Stimulated activated CD8-positive, alpha-beta memory T cell treated with anti-CD3 and anti-CD28 coated beads, Interleukin-12 subunit alpha, Interleukin-12 subunit beta, amount 100 ng/mL, for 1 hour (primary cell): ENCODE measurements around the gene DMC1.
"Not testable (repeated sequence)": the region's sequence is repeated elsewhere in the genome, so short reads cannot be mapped to it uniquely, and the experiment has no call there.

Experiments
- DNase-seq: peaks from one replicate; pipeline ENCODE4 v3.0.0-alpha.2; 2020; ENCODE audit warnings: low read depth

The DMC1 gene

GRCh38 chr22:38501797-38502672, 67.9 kb downstream of the DMC1 start:
- DNase-seq: no peak

- no peak for DNase-seq
These were observed 72.1 kb downstream of the DMC1 start for GRCh38 chr22:38497869-38498268.

DNA sequence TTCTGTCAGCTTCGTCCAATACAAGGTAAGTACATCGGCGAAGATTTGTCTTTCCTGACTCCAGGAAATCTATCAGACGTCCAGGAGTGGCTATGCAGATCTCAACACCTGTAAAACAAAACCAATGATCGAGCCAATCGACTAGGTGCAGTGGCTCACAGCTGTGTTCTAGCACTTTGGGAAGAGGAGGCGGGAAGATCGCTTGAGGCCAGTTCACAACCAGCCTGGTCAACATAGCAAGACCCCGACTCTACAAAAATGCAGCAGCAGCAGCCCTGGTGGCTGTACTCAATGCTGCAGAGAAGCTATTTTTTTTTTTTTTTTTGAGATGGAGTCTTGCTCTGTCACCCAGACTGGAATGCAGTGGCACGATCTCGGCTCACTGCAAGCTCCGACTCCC, 75.0 kb downstream of the DMC1 start:
- no peak for DNase-seq

DNA sequence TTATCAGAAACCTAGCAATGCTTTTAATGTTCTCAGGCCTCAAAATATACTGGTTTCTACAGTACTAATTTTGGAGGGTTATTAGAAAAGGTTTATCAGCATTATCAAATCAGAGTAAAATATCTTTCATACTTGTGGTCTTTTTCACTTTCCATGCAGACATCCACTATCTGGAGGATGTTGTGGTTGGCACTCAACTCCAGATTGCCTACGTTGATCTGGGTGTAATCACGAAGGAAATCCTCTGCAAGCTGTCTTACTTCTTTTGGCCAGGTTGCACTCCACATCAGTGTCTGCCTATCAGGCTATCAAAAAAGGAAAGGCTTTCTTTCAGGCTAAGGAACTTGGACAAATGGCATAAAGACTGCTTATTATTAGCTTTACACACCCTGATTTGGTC, 75.5 kb downstream of the DMC1 start:
- DNase-seq: no peak

DNA sequence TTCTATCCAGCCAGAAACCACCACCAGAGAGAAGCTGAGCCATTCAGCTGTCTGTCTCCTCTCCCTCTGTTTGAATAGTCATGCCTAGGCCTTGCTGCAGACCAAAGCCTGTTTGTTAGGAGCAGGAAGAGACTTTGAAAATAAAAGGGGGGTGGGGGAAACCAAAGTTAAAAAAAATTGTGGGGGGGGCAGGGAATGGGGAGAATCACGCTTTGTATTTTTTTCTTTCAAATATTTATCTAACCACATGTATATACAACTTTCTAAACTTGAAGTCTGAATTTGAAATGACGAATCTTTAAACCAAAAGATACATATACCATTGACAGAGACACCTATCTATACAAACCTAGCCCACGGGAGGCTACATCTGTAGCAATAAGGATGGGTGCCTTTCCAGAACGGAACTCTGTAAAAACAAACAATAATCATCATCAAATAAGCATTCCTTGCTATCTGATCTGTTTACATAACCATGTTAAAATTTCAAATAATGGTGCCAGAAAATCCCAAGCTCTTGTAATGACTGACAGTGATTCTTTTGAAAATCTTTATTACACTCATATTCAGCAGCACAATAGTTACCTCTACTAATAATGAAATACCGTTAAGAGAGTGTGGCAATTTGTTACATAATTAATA, 78.2 kb downstream of the DMC1 start:
- no peak for DNase-seq

- DNase-seq: no peak
These were observed 79.1 kb downstream of the DMC1 start for GRCh38 chr22:38490915-38491314.

DNA sequence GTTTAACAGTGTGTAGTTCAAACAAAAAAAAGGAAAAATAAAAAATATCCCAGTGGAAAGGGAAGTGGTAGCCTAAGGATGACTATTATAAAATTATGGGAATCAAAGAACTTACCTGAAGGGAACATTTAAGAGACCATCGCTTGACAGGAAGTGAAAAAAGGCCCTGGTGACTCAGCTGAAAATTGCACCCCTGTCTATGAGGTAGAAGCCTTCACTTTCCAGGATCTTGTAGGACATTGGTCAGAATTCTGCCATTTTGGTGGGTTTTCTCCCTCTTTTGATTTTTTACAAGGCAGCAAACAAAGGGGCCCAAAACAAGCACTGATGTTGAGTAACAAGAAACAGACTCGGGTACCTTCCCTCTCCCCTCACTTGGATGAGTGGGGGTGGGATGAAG, 79.5 kb downstream of the DMC1 start:
- DNase-seq: no peak

GRCh38 chr22:38489561-38490145, 80.3 kb downstream of the DMC1 start:
- no peak for DNase-seq

- no peak for DNase-seq
These were observed 80.8 kb downstream of the DMC1 start for GRCh38 chr22:38489142-38489541.

- DNase-seq: no peak
These were observed 82.0 kb downstream of the DMC1 start for GRCh38 chr22:38487946-38488345.

GRCh38 chr22:38485783-38486182, 84.2 kb downstream of the DMC1 start:
- DNase-seq: no peak

GRCh38 chr22:38484244-38484643, 85.7 kb downstream of the DMC1 start:
- DNase-seq: no peak

GRCh38 chr22:38482662-38483308, 87.2 kb downstream of the DMC1 start:
- DNase-seq: no peak

- DNase-seq: no peak
These were observed 88.1 kb downstream of the DMC1 start for GRCh38 chr22:38481871-38482332.

- DNase-seq: no peak
These were observed 88.7 kb downstream of the DMC1 start for GRCh38 chr22:38481162-38481870.

DNA sequence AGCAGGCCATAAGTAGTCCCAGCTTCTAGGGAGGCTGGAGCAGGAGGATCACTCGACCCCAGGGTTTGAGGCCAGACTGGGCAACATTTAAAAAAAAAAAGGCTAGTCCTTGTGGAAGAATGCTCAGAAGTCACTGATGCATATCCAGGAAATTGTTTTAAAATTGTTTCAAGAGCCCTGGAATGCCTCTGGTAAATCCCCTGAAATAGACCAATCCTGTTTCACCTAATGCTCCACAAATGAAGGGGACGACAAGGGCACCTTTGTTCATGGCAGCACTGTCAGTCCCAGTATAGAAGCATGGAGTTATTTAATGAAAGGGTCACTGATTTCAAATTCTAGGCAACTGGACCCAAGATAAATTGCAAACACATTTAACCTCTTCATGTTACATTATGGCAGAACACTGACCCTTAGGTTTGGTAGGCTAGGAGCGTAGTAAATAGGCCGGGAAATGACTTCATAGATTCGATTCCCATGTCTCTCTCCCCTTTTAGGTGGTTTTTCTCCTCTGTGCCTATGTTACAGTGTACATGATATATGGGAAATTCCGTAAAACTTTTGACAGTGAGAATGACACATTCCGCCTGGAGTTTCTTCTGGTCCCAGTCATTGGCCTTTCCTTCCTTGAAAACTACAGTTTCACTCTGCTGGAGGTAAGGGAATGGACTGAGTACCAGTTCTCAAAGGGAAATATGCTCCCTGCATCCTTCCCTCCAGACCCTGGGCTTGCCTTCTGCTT, 90.7 kb downstream of the DMC1 start:
- no peak for DNase-seq

GRCh38 chr22:38477585-38477984, 92.4 kb downstream of the DMC1 start:
- no peak for DNase-seq

DNA sequence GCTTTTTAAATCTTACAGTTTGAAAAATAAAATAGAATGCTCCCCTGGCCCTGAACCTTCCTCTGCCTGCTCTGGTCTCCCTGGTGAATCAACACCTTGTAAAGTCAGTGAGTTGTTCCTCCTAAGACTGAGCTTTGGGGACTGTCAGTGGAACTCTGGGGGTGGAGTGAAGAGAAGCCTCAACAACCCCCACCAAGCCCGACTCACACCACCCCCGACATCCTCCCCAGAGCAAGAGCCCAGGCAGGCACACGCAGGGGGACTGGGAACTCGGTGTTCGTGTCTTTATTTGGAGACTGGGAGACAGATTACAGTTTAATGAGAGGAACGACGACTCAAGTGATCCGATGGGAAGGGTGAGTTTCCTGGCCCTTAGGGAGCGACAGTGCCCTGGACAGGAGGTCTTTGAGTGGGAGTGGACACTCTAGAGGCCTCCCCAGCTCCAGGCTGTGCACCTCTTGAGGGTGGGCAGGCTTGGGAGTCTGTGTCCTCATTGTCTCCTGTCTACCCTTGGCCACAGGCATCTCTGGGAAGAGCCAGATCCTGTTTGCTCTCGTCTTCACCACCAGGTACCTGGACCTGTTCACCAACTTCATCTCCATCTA, 95.9 kb downstream of the DMC1 start:
- no peak for DNase-seq

DNA sequence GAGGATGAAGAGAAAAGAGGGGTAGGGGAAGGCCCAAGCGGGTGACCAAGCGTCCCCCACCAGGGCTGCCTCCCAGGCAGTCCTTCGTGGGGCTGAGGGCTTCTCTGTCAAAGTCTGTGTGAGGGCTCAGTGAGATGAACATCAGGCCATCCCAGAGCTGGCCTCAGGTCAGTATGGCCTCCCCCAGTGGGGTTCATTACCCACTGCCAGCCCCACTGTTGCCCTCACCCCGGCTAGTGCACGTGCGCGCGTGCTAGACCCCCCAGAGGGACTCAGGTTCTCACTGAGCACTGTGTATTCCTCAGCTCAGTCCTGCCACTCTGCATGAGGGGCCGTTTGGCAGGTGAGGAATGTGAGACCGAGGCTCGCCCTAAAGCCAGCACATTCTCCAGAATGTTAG, 98.7 kb downstream of the DMC1 start:
- DNase-seq: no peak

DNA sequence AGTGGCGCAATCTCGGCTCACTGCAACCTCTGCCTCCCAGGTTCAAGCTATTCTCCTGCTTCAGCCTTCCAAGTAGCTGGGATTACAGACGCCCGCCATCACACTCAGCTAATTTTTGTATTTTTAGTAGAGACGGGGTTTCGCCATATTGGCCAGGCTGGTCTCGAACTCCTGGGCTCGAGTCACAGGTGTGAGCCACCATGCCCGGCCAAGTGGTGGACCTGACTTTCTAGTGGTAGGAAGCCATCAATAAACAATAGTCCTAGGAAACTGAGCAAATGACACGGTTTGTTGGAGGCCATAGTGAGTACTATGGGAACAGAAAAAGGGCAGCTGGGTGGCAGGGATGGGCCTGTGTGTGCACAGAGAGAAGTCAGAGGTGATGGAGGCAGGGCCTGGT, 99.8 kb downstream of the DMC1 start:
- DNase-seq: not testable (repeated sequence)

- no peak for DNase-seq
These were observed 100.6 kb downstream of the DMC1 start for GRCh38 chr22:38469306-38469781.
